ENCODE measurements around the gene INPP5F. TPM values are rescaled to one million over a fixed set of nuclear protein-coding genes. Genes with fewer than 3 reads are reported as not detected.

INPP5F gene
- total and polyA plus RNA-seq, 2 experiments from 2014 or later: 41.4 to 86.0 TPM

DNA sequence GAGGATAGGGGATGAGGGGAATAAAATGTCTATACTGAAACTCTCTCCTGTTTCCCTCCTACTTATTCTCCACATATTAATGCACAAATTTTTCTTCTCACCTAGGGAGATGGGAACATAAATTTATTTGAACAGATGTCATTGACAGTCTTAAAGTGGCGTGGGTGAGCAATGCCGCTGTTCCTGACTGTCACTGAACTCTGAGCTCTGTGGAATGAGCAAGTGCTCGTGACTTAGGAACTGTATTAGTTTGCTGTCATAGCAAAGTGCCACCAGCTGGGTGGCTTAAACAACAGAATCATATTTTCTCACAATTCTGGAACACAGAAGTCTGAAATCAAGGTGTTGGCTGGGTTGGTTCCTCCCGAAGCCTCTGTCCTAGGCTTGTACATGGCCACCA, 29.1 kb downstream of the INPP5F start:
- Histone ChIP-seq H3K4me2 (no peak overlapping the region), H3K4me1 (ENCODE audit: insufficient read depth) (no peaks in the 10 kb centered on the region), H3K27ac (ENCODE audit: low read depth) (no peak overlapping the region), H3K36me3 (ENCODE audit: insufficient read depth) (no peaks in the 10 kb centered on the region), H3F3A (replicated peaks; ENCODE audit: low read depth) (no peaks in the 10 kb centered on the region), H4K20me1 (replicated peaks; ENCODE audit: insufficient read depth) (0 out of 2 replicates have a peak, but pooled peaks cover 3% of the 10 kb centered on the region), H3K9me2 (ENCODE audit: insufficient read depth) (no peaks in the 10 kb centered on the region), H3K79me2 (replicated peaks; ENCODE audit: insufficient read depth) (no peaks in the 10 kb centered on the region), H3K27me3 (ENCODE audit: insufficient read depth) (no peaks in the 10 kb centered on the region), H3K4me3 (no peak overlapping the region), H2AFZ (no peak overlapping the region)
- Mint-ChIP-seq H3K9me3 (no peaks in the 10 kb centered on the region), H3K27me3 (ENCODE audit: insufficient read depth, low read depth, poor library complexity) (peaks cover 4% of the 10 kb centered on the region), H3K4me3 (no peak overlapping the region), H3K27ac (no peak overlapping the region), H3K4me1 (peaks cover 18% of the 10 kb centered on the region), H3K36me3 (ENCODE audit: low read depth) (no peaks in the 10 kb centered on the region)
- ATAC-seq (no peak), DNase-seq (ENCODE audit: low spot score) (no peak)
- TF ChIP-seq POLR2AphosphoS5 (IDR thresholded peaks at IDR 0.05; ENCODE audit: low read depth) (no peak), CREB1 (CRISPR knock-in tag; IDR thresholded peaks at IDR 0.05; ENCODE audit: low read depth) (no peak), JUNB (IDR thresholded peaks at IDR 0.05; ENCODE audit: unreplicated experiment) (no peak), STAT1 (IDR thresholded peaks at IDR 0.05; ENCODE audit: unreplicated experiment) (no peak), ZNF114 (CRISPR knock-in tag; IDR thresholded peaks at IDR 0.05) (no peak), EZH2phosphoT487 (IDR thresholded peaks at IDR 0.05; ENCODE audit: unreplicated experiment) (no peak), ZNF331 (CRISPR knock-in tag; IDR thresholded peaks at IDR 0.05; ENCODE audit: low read depth) (no peak), NANOG (IDR thresholded peaks at IDR 0.05; ENCODE audit: borderline replicate concordance) (no peak)
- TF ChIP-seq, protein P1, sequence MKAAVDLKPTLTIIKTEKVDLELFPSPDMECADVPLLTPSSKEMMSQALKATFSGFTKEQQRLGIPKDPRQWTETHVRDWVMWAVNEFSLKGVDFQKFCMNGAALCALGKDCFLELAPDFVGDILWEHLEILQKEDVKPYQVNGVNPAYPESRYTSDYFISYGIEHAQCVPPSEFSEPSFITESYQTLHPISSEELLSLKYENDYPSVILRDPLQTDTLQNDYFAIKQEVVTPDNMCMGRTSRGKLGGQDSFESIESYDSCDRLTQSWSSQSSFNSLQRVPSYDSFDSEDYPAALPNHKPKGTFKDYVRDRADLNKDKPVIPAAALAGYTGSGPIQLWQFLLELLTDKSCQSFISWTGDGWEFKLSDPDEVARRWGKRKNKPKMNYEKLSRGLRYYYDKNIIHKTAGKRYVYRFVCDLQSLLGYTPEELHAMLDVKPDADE (IDR thresholded peaks at IDR 0.05): no peak
- TF ChIP-seq, protein P2, sequence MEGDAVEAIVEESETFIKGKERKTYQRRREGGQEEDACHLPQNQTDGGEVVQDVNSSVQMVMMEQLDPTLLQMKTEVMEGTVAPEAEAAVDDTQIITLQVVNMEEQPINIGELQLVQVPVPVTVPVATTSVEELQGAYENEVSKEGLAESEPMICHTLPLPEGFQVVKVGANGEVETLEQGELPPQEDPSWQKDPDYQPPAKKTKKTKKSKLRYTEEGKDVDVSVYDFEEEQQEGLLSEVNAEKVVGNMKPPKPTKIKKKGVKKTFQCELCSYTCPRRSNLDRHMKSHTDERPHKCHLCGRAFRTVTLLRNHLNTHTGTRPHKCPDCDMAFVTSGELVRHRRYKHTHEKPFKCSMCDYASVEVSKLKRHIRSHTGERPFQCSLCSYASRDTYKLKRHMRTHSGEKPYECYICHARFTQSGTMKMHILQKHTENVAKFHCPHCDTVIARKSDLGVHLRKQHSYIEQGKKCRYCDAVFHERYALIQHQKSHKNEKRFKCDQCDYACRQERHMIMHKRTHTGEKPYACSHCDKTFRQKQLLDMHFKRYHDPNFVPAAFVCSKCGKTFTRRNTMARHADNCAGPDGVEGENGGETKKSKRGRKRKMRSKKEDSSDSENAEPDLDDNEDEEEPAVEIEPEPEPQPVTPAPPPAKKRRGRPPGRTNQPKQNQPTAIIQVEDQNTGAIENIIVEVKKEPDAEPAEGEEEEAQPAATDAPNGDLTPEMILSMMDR (conservative IDR thresholded peaks at IDR 0.05; ENCODE audit: low read depth in 2 of 2): no peak

DNA sequence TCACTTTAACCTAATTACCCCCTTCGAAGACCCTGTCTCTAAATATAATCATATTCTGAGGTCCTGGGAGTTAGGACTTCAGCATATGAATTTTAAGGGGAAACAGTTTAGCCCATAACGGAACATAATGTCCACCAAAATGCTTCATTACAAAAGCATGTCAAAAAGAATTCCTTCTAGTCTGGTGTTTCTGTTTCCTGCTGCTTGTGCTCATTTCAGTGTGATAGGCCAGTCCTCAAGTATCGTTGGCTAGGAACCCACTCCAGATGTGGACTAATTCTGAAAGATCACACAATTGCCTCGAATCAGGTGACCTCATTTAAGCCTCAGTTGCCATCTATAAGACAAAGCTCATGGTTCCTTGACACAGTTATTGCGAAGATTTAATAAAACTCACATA, 29.6 kb downstream of the INPP5F start:
- H3K36me3 ChIP-seq (ENCODE audit: insufficient read depth): no peaks in the 10 kb centered on the region
- no peaks in the 10 kb centered on the region for H3K27me3 ChIP-seq (ENCODE audit: insufficient read depth)
- Mint-ChIP-seq H3K27ac (no peak overlapping the region), H3K9me3 (no peaks in the 10 kb centered on the region), H3K36me3 (ENCODE audit: low read depth) (no peaks in the 10 kb centered on the region), H3K4me3 (no peak overlapping the region), H3K4me1 (peaks cover 18% of the 10 kb centered on the region), H3K27me3 (ENCODE audit: insufficient read depth, low read depth, poor library complexity) (peaks cover 4% of the 10 kb centered on the region)
- H2AFZ ChIP-seq: no peak overlapping the region
- no peak overlapping the region for H3K4me3 ChIP-seq
- no peak overlapping the region for H3K27ac ChIP-seq (ENCODE audit: low read depth)
- no peaks in the 10 kb centered on the region for H3K79me2 ChIP-seq (replicated peaks; ENCODE audit: insufficient read depth)
- H3K9me2 ChIP-seq (ENCODE audit: insufficient read depth): no peaks in the 10 kb centered on the region
- TF ChIP-seq, protein P2 (conservative IDR thresholded peaks at IDR 0.05; ENCODE audit: low read depth in 2 of 2): no peak
- TF ChIP-seq JUNB (IDR thresholded peaks at IDR 0.05; ENCODE audit: unreplicated experiment): no peak
- TF ChIP-seq EZH2 (IDR thresholded peaks at IDR 0.05; ENCODE audit: low read depth, unreplicated experiment): no peak
- TF ChIP-seq, protein P3, sequence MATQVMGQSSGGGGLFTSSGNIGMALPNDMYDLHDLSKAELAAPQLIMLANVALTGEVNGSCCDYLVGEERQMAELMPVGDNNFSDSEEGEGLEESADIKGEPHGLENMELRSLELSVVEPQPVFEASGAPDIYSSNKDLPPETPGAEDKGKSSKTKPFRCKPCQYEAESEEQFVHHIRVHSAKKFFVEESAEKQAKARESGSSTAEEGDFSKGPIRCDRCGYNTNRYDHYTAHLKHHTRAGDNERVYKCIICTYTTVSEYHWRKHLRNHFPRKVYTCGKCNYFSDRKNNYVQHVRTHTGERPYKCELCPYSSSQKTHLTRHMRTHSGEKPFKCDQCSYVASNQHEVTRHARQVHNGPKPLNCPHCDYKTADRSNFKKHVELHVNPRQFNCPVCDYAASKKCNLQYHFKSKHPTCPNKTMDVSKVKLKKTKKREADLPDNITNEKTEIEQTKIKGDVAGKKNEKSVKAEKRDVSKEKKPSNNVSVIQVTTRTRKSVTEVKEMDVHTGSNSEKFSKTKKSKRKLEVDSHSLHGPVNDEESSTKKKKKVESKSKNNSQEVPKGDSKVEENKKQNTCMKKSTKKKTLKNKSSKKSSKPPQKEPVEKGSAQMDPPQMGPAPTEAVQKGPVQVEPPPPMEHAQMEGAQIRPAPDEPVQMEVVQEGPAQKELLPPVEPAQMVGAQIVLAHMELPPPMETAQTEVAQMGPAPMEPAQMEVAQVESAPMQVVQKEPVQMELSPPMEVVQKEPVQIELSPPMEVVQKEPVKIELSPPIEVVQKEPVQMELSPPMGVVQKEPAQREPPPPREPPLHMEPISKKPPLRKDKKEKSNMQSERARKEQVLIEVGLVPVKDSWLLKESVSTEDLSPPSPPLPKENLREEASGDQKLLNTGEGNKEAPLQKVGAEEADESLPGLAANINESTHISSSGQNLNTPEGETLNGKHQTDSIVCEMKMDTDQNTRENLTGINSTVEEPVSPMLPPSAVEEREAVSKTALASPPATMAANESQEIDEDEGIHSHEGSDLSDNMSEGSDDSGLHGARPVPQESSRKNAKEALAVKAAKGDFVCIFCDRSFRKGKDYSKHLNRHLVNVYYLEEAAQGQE (IDR thresholded peaks at IDR 0.05; ENCODE audit: unreplicated experiment): no peak
- no peaks in the 10 kb centered on the region for H3F3A ChIP-seq (replicated peaks; ENCODE audit: low read depth)
- no peaks in the 10 kb centered on the region for H3K4me1 ChIP-seq (ENCODE audit: insufficient read depth)
- DNase-seq (ENCODE audit: low spot score) (no peak), ATAC-seq (no peak)
- H4K20me1 ChIP-seq (replicated peaks; ENCODE audit: insufficient read depth): 0 out of 2 replicates have a peak, but pooled peaks cover 3% of the 10 kb centered on the region
- no peak overlapping the region for H3K4me2 ChIP-seq
